Endothelial cell (in vitro differentiated cells): Measurements from ENCODE around the gene DDOST. TPM values are rescaled to one million over a fixed set of nuclear protein-coding genes. Genes with fewer than 3 reads are reported as not detected.

Source experiments
- DNase-seq: peaks from one replicate; pipeline ENCODE4 v3.0.0; 2021; ENCODE audit warnings: low spot score
- H3K27ac Mint-ChIP-seq: one replicate; pipeline ENCODE4 v1.8.0; 2021; ENCODE audit warnings: mixed read lengths, inconsistent platforms; ENCODE audit not compliant: unreplicated experiment
- H3K27me3 Mint-ChIP-seq: one replicate; pipeline ENCODE4 v1.8.0; 2021; ENCODE audit warnings: mild to moderate bottlenecking, moderate library complexity, mixed read lengths, inconsistent platforms; ENCODE audit not compliant: unreplicated experiment
- H3K36me3 Mint-ChIP-seq: one replicate; pipeline ENCODE4 v1.8.0; 2021; ENCODE audit warnings: mild to moderate bottlenecking, low read depth, mixed read lengths, inconsistent platforms; ENCODE audit not compliant: unreplicated experiment
- H3K4me1 Mint-ChIP-seq: one replicate; pipeline ENCODE4 v1.8.0; 2021; ENCODE audit warnings: mild to moderate bottlenecking, mixed read lengths, inconsistent platforms; ENCODE audit not compliant: unreplicated experiment
- H3K4me3 Mint-ChIP-seq: one replicate; pipeline ENCODE4 v1.8.0; 2021; ENCODE audit warnings: mild to moderate bottlenecking, mixed read lengths, inconsistent platforms; ENCODE audit not compliant: unreplicated experiment
- H3K9me3 Mint-ChIP-seq: one replicate; pipeline ENCODE4 v1.8.0; 2021; ENCODE audit warnings: mixed read lengths, inconsistent platforms; ENCODE audit not compliant: unreplicated experiment
- total RNA-seq: library from RNA; stranded (reverse); fragmentation: NEBNext Ultra II Directional; extraction: Animal tissue kit (Norgen Biotek cat#: 25700); gene quantifications from one replicate; pipeline ENCODE4 v1.2.1, GENCODE V29; 2021; ENCODE audit not compliant: unreplicated experiment
- TF ChIP-seq, protein P1 (sequence below): fragments of 200-600 bp; sonication (generic); IDR thresholded peaks from one replicate; pipeline ENCODE4 v1.5.0; 2021; ENCODE audit warnings: antibody characterized with exemption; ENCODE audit not compliant: unreplicated experiment

DDOST gene
- total RNA-seq, 1 donor from 2014 or later = 235 TPM

DNA sequence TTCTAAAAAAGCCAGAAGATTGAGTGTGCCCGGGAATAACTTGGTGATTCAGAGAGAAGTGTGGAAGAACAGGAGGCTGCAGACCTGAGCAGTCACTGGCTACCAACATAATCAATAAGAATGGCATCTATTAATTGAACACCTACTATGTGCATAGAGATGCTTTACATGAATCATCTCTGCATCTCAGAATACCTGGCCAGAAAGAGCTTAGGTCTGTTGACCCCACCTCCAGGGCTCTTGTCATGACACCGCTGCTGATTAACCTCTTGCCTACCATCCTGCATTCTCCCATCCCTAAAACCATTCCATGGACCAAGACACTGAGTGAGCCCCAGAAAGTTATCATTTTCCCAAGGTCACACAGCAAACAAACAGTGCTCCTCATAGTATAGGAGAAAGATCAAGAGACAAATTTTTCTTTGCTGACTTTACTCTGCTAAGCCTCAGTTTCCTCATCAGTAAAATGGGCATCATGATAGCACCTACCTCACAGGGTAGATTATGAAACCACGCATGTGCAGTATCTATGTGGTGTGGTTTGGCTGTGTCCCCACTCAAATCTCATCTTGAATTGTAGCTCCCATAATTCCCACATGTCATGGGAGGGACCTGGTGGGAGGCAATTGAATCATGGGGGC is 44.2 kb downstream of the DDOST start:
- no peaks in the 10 kb centered on the region for H3K9me3 Mint-ChIP-seq
- H3K4me3 Mint-ChIP-seq = no peak overlapping the region
- no peak for DNase-seq
- H3K4me1 Mint-ChIP-seq = peaks cover 5% of the 10 kb centered on the region
- H3K27me3 Mint-ChIP-seq = peaks cover 2% of the 10 kb centered on the region
- H3K36me3 Mint-ChIP-seq = no peaks in the 10 kb centered on the region
- no peak overlapping the region for H3K27ac Mint-ChIP-seq
- TF ChIP-seq, protein P1, sequence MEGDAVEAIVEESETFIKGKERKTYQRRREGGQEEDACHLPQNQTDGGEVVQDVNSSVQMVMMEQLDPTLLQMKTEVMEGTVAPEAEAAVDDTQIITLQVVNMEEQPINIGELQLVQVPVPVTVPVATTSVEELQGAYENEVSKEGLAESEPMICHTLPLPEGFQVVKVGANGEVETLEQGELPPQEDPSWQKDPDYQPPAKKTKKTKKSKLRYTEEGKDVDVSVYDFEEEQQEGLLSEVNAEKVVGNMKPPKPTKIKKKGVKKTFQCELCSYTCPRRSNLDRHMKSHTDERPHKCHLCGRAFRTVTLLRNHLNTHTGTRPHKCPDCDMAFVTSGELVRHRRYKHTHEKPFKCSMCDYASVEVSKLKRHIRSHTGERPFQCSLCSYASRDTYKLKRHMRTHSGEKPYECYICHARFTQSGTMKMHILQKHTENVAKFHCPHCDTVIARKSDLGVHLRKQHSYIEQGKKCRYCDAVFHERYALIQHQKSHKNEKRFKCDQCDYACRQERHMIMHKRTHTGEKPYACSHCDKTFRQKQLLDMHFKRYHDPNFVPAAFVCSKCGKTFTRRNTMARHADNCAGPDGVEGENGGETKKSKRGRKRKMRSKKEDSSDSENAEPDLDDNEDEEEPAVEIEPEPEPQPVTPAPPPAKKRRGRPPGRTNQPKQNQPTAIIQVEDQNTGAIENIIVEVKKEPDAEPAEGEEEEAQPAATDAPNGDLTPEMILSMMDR = no peak

DNA sequence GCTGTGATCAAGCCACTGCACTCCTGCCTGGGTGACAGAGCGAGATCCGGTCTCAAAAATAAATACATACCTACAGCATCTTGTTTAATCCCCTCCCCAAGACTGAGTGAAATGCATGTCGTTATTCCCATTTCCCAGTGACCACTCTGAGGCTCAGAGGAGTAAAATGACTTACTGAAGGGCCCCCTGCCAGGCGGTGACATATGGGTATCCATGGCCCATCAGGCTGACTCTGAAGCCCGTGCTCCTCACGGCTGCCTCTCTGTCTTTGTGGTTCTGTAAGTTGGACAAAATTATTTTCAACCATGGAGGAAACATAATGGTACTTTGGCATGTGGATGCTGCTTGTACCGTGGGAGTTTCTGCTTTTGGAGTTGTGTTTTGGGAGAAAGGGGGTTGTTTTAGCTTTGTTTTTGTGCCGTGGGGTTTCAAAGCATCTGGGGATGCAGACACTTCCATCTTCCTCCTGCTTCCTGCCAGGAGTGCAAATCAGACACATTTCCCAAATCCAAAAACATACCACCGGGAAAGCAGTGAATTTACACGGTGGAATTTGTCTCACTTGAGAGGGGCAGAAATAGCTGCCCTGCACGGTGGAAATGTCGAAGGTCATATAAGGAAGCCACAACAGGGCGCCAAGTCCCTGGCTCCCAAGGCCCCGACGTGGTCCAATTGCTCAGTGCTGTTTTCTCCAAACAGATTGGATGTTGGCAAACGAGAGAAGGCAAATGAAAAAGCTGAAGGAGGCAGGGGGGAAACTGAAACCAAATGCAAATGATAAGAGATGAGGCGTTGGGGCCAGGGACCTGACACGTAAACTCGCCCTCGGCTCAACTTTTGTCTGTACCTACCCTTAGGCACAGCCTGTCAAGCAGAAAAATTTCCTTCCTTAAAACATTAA is 45.0 kb downstream of the DDOST start:
- peaks cover 5% of the 10 kb centered on the region for H3K4me1 Mint-ChIP-seq
- H3K27ac Mint-ChIP-seq = no peak overlapping the region
- DNase-seq = no peak
- H3K36me3 Mint-ChIP-seq = no peaks in the 10 kb centered on the region
- no peak overlapping the region for H3K4me3 Mint-ChIP-seq
- H3K9me3 Mint-ChIP-seq = no peaks in the 10 kb centered on the region
- TF ChIP-seq, protein P1 = no peak
- H3K27me3 Mint-ChIP-seq = peaks cover 2% of the 10 kb centered on the region

DNA sequence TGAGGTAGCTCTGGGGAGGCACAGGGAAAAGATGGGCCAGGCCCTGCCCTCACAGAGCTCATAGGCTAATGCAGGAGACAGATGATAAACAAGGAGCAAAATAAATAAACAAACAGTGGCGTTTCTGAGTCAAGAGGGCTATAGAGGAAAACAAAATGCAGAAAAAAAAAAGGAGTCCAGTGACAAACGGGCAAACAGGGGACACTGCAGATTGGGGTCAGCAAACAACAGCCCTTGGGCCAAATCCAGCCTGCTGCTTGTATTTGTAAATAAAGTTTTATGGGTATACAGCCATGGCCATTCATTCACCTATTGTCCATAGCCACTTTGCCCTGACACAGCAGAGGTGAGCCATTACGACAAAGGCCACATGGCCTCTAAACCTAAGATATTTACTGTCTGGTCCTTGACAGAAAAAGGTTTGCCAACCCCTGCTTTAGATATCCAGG is 47.0 kb downstream of the DDOST start:
- Mint-ChIP-seq H3K4me1 (peaks cover 5% of the 10 kb centered on the region), H3K27me3 (peaks cover 2% of the 10 kb centered on the region), H3K9me3 (no peaks in the 10 kb centered on the region), H3K36me3 (no peaks in the 10 kb centered on the region), H3K4me3 (no peak overlapping the region), H3K27ac (no peak overlapping the region)
- DNase-seq = no peak
- TF ChIP-seq, protein P1 = no peak

DNA sequence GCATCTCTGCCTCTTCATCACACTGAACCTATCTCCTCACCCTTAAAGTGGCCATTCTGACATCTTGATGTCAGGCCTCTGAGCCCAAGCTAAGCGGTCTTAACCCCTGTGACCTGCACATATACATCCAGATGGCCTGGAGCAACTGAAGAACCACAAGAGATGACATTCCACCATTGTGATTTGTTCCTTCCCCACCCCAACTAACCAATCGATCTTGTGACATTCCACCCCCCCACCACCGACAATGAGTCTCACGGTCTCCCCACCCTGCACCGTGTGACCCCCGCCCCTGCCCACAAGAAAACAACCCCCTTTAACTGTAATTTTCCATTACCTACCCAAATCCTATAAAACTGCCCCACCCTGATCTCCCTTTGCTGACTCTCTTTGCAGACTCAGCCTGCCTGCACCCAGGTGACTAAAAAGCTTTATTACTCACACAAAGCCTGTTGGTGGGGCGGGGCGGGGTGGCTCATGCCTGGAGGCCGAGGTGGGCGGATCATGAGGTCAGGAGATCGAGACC is 48.9 kb downstream of the DDOST start:
- Mint-ChIP-seq H3K9me3 (no peaks in the 10 kb centered on the region), H3K36me3 (no peaks in the 10 kb centered on the region), H3K4me3 (no peak overlapping the region), H3K27me3 (peaks cover 2% of the 10 kb centered on the region), H3K4me1 (no peaks in the 10 kb centered on the region), H3K27ac (no peak overlapping the region)
- TF ChIP-seq, protein P1 = no peak
- DNase-seq = no peak
